ENCODE data around the gene PTH2R. TPM values are rescaled to one million over a fixed set of nuclear protein-coding genes. Genes with fewer than 3 reads are reported as not detected.

Gene PTH2R
- total and polyA plus RNA-seq, 9 of the 15 experiments (the other 6 are each of a cell fraction or from before 2014, with no cell fraction given) = 2.7 to 8.8 (median 4.2) TPM

- TF ChIP-seq NR2F6 (CRISPR knock-in tag; IDR thresholded peaks at IDR 0.05) (no peak), FOXO4 (CRISPR knock-in tag; IDR thresholded peaks at IDR 0.05) (no peak), FUS (optimal IDR thresholded peaks at IDR 0.05; ENCODE audit: low read depth, low read length) (no peak), CCAR2 (IDR thresholded peaks at IDR 0.05; ENCODE audit: low read depth, low read length) (no peak), NCOR1 (IDR thresholded peaks at IDR 0.05) (no peak), HOXB6 (CRISPR knock-in tag; IDR thresholded peaks at IDR 0.05; ENCODE audit: borderline replicate concordance) (no peak), MED1 (CRISPR knock-in tag; IDR thresholded peaks at IDR 0.05; ENCODE audit: borderline replicate concordance) (no peak)
Observed at GRCh38 chr2:208373460-208374089, 33.0 kb upstream of the PTH2R start (continued).

- no peaks in the 10 kb centered on the region for H4K20me1 ChIP-seq (replicated peaks; ENCODE audit: control insufficient read depth, insufficient read depth, low read length)
- H3K27me3 ChIP-seq (ENCODE audit: control insufficient read depth in 2 of 2, insufficient read depth in 2 of 2, low read length in 2 of 2) = no peaks in the 10 kb centered on the region; a peak in 1 of 5 replicates
- H3K79me2 ChIP-seq (ENCODE audit: control insufficient read depth, insufficient read depth, low read length) = no peaks in the 10 kb centered on the region
- 0% methylated on average over 1 of the region's 1 CpG for WGBS (ENCODE audit: insufficient coverage, low coverage, missing lambda C conversion rate)
- POLR2A ChIA-PET = no interaction called here
- H3K4me1 ChIP-seq (replicated peaks in 1 of 2; ENCODE audit: control insufficient read depth in 2 of 2, insufficient read depth in 2 of 2, low read length in 2 of 2) = peaks cover 0 to 10% of the 10 kb centered on the region in 2 experiments; a peak in 2 of 5 replicates
- no peak for TF ChIP-seq SRSF9 (IDR thresholded peaks at IDR 0.05; ENCODE audit: borderline replicate concordance, low read depth, low read length)
- TF ChIP-seq ZNF253 (CRISPR knock-in tag; conservative IDR thresholded peaks at IDR 0.05) = no peak
- no peak for TF ChIP-seq POLR2B (IDR thresholded peaks at IDR 0.05; ENCODE audit: low read depth, partially characterized antibody)
- TF ChIP-seq SNAPC5 (CRISPR knock-in tag; IDR thresholded peaks at IDR 0.05) = no peak
- no peak for TF ChIP-seq SAFB (IDR thresholded peaks at IDR 0.05; ENCODE audit: borderline replicate concordance, low read depth, low read length)
- no peak for TF ChIP-seq GABPB2 (CRISPR knock-in tag; conservative IDR thresholded peaks at IDR 0.05)
- no peak for TF ChIP-seq NFE2L1 (tag; IDR thresholded peaks at IDR 0.05; ENCODE audit: borderline replicate concordance, low read depth)
- no peak for TF ChIP-seq ZNF212 (CRISPR knock-in tag; IDR thresholded peaks at IDR 0.05)
- TF ChIP-seq SIRT6 (IDR thresholded peaks at IDR 0.05; ENCODE audit: low read depth, low read length) = no peak
- FAIRE-seq (no peak), DNase-seq (ENCODE audit: extremely low read depth in 1 of 4, low spot score in 3 of 4) (no peak), ATAC-seq (no peak)
- no peaks in the 10 kb centered on the region for H3K9me3 ChIP-seq (replicated peaks; ENCODE audit: control insufficient read depth, insufficient read depth, low read depth, low read length)
- no peak overlapping the region for H2AFZ ChIP-seq (ENCODE audit: low read depth, low read length)
- no peaks in the 10 kb centered on the region for H3K9me1 ChIP-seq (ENCODE audit: control insufficient read depth, insufficient read depth, low read length)
- no peak overlapping the region for H3K4me2 ChIP-seq (ENCODE audit: insufficient read depth, low read length)
- no peak overlapping the region for H3K9ac ChIP-seq (ENCODE audit: insufficient read depth in 1 of 2, low read depth in 2 of 2, low read length in 2 of 2)
- CTCF ChIA-PET (ENCODE audit: low intra/inter-chr PET ratio) = no interaction called here
- in situ Hi-C loops (cut with MboI) (loop anchor here (25.0 kb wide), 1 partner anchor 1812 kb away; no protein-coding TSS in a partner anchor), intact Hi-C loops (cut with micrococcal nuclease) (loop anchor here (10.0 kb wide), 1 partner anchor 201 kb away; no protein-coding TSS in a partner anchor)
- BruUV-seq (replicated peaks) = no TSS peak
- H3K4me3 ChIP-seq = no peak overlapping the region
- H3K27ac ChIP-seq (ENCODE audit: extremely low read depth, low read depth, low read length) = no peak overlapping the region
- no peaks in the 10 kb centered on the region for H3K36me3 ChIP-seq (ENCODE audit: control insufficient read depth, insufficient read depth, low read length)
Observed at GRCh38 chr2:208375491-208376068, 31.0 kb upstream of the PTH2R start.
